Kidney capillary endothelial cell (primary cell): ENCODE results near the gene PLEKHG1.

Source experiments
- DNase-seq: peaks from one replicate; pipeline ENCODE4 v3.0.0-alpha.2; 2018; ENCODE audit warnings: low spot score

PLEKHG1 gene

DNA sequence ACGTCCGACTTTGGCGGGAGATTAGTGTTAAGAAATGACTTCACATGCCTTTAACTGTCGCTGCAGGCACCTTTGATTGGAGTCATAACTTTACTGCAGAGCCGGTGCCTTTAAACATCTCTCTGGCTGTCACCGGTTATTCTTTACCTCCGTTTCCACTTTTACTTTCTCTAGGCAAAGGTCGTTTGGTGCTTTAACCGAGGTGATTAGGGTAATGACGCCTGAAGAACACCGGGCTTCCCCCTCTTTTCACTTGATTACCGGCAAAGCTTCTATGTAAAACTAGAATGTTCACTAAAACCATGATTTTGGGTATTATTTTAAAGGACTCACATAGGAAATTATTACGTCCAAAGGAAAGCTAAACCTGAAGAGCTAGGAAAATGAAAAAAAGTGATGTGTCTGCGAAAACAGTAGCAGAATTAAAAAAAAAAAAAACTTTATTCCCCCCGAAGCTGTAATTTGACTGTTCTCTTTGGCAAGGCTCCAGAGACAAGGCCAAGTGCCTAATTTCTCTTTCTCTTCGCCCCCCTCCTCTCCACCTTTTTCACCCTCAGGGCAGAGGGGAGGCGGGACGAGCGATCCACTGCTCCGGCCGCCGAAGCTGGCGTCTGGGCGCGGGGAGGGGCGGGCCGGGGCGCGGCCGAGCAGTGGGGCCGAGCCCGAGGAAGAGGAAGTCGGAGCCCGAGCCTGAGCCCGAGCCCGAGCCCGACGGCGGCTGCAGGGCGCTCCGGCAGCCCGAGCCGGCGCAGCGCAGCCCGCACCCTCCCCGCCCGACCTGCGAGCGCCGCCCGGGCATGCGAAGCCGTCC lies at the start of gene PLEKHG1:
PLEKHG1 (plus strand) TSS at position 687 of the 811 bp plus-strand sequence. CDS start 133,797 bp downstream, outside the sequence.
- peak; percentile 64 for DNase-seq

GRCh38 chr6:150550244-150550643 lies 49.4 kb upstream of the PLEKHG1 start:
- no peak for DNase-seq

DNA sequence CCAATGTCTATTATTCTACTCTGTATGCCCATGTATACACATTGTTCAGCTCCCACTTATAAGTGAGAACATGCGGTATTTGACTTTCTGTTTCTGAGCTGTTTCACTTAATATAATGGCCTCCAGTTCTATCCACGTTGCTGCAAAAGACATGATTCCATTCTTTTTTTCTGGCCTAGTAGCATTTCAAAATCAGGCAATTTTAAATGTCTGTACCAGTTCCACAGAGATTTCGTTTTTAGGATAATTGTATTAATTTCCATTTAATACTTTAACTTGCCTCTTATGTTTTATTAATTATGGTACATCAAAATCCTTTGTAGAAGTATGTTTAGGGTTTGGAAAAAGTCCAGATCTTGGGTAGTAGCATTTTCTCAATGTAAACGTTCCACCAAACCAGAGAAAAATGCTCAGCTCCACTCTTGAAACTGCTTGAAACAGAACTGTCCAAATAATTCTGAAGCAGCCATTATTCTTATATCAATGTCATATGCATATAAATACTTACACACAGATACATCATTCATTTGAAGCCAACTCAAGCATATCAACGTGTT lies 42.6 kb upstream of the PLEKHG1 start:
- DNase-seq = no peak

- no peak for DNase-seq
Observed at GRCh38 chr6:150560004-150560883, 39.4 kb upstream of the PLEKHG1 start.

GRCh38 chr6:150560884-150561219 lies 38.8 kb upstream of the PLEKHG1 start:
- DNase-seq = no peak

GRCh38 chr6:150565945-150566344 lies 33.7 kb upstream of the PLEKHG1 start:
- no peak for DNase-seq

DNA sequence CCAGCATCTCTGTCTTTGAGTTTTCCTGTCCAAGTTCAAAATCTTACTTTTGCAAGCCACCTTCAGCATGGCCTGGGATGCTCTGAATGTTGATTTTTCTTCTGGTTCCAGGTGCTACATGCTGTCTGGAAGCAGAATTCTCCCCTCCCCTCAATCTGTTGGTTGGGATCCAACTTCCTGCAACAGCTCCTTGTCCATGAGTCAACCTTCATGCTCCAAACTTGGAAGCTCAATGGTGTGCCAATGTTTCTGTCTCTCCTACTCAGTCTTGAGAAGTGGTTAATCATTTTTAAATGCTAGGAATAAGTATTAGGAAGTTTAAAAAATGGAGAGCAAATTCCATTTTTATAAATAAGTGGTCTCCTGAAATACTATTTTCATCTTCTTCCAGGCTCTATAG lies 33.2 kb upstream of the PLEKHG1 start:
- no peak for DNase-seq

DNA sequence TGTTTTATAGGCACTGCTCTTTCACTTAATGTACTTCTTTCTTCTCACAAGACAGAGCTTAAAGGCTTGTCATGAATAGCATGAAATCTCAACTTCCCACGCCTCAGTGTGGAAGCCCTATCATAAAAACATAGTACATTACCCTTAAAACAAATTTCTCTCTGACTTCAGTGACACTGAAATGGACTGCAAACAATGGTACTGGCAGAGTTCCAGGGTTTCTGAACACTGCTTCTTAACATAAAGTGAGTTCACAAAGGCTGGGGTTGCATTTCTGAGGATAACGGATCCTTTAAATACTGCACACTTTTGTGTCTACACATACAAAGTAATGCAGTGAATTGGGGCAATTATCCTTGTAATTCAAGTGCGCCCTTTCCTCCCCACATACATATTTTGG lies 32.3 kb upstream of the PLEKHG1 start:
- no peak for DNase-seq

DNA sequence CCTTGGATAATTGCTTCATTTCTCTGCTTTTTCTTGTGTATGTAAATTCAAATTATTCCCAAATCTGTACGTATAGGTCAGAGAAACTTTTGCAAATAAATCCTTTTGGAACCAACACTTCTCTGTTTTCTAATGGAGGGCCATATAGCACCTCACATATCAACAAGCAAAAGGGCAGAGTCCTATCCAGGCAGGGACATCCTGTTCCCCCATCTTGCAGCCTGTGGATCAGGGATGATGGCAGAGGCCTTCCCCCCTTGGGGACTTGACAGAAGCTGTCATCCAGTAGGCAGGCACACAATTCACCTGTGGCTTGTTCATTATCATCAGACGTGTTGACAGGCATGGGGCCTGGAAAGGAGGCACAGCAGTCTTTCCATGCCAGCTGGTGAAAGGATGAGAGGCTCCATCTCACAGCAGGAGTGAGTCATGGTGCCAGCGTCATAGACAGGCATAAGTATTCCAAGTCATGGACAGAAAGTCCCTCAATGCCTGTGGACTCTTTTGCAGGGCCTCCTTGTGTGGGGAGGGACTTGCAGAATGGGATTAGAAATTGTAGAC lies 31.8 kb upstream of the PLEKHG1 start:
- DNase-seq = no peak

GRCh38 chr6:150568560-150568959 lies 31.1 kb upstream of the PLEKHG1 start:
- no peak for DNase-seq

GRCh38 chr6:150569161-150569560 lies 30.5 kb upstream of the PLEKHG1 start:
- no peak for DNase-seq

DNA sequence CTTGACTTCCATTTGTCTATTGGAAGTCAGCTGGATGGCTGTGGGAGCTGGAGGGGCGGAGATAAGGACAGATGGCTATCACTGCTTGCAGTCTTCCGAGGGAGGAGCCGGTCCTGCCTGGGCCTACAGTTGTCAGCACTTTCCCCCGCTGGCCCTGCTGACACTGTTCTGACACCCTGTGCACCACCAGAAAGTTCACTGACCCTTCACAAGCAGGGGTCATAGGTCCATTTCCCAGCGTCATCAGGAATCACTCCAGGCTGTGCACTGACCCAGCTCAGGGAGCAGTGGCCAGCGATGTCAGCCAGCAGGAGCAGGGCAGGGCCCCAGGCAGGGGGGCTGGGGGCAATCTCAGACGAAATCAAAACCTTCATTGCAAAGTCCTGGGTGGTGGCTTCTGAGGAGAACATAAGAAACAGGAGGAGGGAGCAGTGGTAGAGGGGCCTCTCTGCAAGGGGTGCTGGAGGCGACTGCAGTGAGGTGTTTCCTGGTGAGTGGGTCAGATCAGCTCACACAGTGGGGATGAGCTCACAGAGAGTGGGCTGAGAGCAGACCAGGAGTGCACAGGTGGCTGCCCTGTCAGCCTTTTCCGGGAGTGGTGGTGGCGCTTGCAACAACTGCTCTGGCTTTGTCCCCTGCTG lies 26.5 kb upstream of the PLEKHG1 start:
- no peak for DNase-seq

GRCh38 chr6:150575836-150576235 lies 23.8 kb upstream of the PLEKHG1 start:
- no peak for DNase-seq

- DNase-seq = no peak
Observed at GRCh38 chr6:150576651-150577226, 22.9 kb upstream of the PLEKHG1 start.

DNA sequence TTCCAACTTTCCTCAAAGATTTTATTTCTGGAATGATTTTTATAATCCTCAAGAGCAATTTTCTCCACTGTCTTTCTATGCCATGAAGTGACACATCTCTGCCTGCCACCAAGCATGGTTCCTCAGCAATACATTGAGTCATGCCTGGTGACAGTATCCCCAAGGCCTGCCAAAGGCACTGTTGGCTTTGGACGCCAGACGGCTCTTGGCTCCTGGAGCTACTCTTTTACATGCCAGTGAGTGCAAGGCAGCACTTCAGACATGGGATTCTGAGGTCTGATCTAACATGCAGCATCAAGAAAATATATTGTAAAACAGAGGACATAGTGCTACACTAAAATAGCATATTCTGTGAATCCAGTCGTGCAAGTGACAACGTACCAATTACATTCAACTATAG lies 20.1 kb upstream of the PLEKHG1 start:
- no peak for DNase-seq

GRCh38 chr6:150580489-150580888 lies 19.2 kb upstream of the PLEKHG1 start:
- DNase-seq = no peak

- no peak for DNase-seq
Observed at GRCh38 chr6:150584065-150584464, 15.6 kb upstream of the PLEKHG1 start.

DNA sequence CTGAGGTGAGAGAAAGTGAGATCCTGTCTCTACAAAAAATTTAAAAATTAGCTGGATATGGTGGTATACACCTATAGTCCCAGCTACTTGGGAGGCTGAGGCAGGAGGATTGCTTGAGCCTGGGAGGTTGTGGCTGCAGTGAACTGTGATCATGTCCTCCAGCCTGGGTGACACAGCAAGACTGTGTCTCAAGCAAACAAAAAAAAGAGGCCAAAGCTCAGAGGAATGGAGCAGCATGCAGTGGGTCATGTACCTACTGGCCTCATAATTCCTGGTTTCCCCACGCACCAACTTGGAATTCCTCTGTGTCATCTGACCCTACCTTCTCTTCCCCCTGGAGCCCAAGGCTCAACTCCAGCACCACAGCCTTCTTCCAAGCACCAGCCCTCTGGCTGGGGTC lies 15.1 kb upstream of the PLEKHG1 start:
- DNase-seq = no peak

GRCh38 chr6:150586850-150587359 lies 12.8 kb upstream of the PLEKHG1 start:
- no peak for DNase-seq

DNA sequence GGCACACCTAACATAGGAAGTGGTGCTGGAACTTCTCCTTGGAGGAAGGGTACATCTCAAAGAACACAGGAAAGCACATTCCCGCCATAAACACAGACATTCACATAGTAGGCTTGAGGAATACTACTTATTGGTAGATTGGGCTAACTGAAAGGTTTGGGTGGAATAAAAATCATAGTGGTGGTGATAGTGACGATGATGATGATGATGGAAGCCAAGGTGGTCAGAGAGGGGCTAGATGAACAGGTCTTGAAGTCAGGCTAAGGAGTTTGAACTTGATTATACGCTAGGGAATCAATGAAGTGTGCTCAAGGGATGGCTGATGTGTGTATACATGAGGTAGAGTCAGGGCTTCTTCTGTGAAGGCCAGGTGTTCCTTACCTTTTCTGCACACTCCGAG lies 12.0 kb upstream of the PLEKHG1 start:
- DNase-seq = no peak

GRCh38 chr6:150588888-150589499 lies 10.7 kb upstream of the PLEKHG1 start:
- DNase-seq = no peak
